CD4-positive, alpha-beta T cell (primary cell): ENCODE data around the gene NPTN. TPM values are rescaled to one million over a fixed set of nuclear protein-coding genes. Genes with fewer than 3 reads are reported as not detected.

Experiments used
- ATAC-seq: fragments of 200-7000 bp; cut with Tn5 transposase; one replicate; pipeline ENCODE4 v1.10.0; 2022; ENCODE audit warnings: mild to moderate bottlenecking; ENCODE audit not compliant: poor library complexity
- CTCF ChIA-PET: fragments of 350-600 bp; sonication (Branson Sonifier 250); formaldehyde crosslinking; loops from one replicate; lab custom pipeline; 2021; ENCODE audit warnings: antibody characterized with exemption, inconsistent platforms; lab: Charles Lee
- POLR2A ChIA-PET: fragments of 350-600 bp; sonication (Branson Sonifier 250); formaldehyde crosslinking; loops from one replicate; lab custom pipeline; 2021; ENCODE audit warnings: antibody characterized with exemption, inconsistent platforms; lab: Charles Lee
- DNase-seq, 14 experiments: peaks; one replicate each; pipeline ENCODE4 v3.0.0-alpha.2; 2013 to 2020; ENCODE audit warnings: mixed read lengths in 2 of 14
- H3K27ac ChIP-seq, 2 donors: one replicate each; pipeline versions ENCODE4 v1.5.1 to v1.7.0; 2013; ENCODE audit warnings: low read length in 2 of 2, low read depth in 1 of 2, mild to moderate bottlenecking in 1 of 2
- H3K27me3 ChIP-seq, 2 experiments: 1 replicate in 1 of 2; 2 replicates in 1 of 2; pipeline versions ENCODE4 v1.6.1 to v1.7.0; 2013; ENCODE audit warnings: low read length in 2 of 2, control low read depth in 1 of 2, mild to moderate bottlenecking in 1 of 2, moderate library complexity in 1 of 2; ENCODE audit not compliant: insufficient read depth in 2 of 2, control insufficient read depth in 1 of 2
- H3K36me3 ChIP-seq: one replicate; pipeline ENCODE4 v1.6.1; 2013; ENCODE audit warnings: low read length, control low read depth; ENCODE audit not compliant: insufficient read depth
- H3K4me1 ChIP-seq: one replicate; pipeline ENCODE4 v1.6.1; 2013; ENCODE audit warnings: low read length, control low read depth; ENCODE audit not compliant: insufficient read depth
- H3K4me3 ChIP-seq: one replicate; pipeline ENCODE4 v1.5.1; 2013; ENCODE audit warnings: mild to moderate bottlenecking, low read length, moderate library complexity
- H3K9me3 ChIP-seq, 2 experiments: 1 replicate in 1 of 2; 2 replicates in 1 of 2; pipeline versions ENCODE4 v1.6.1 to v1.7.0; 2013; ENCODE audit warnings: low read length in 2 of 2, mild to moderate bottlenecking in 2 of 2, control low read depth in 1 of 2, moderate library complexity in 1 of 2; ENCODE audit not compliant: control insufficient read depth in 1 of 2, insufficient read depth in 1 of 2
- H3K27ac Mint-ChIP-seq: one replicate; pipeline ENCODE4 v1.8.0; 2020; ENCODE audit warnings: mixed read lengths
- H3K27me3 Mint-ChIP-seq: one replicate; pipeline ENCODE4 v1.8.0; 2021; ENCODE audit warnings: mixed read lengths
- H3K36me3 Mint-ChIP-seq: one replicate; pipeline ENCODE4 v1.8.0; 2021; ENCODE audit warnings: low read depth, mixed read lengths
- H3K4me1 Mint-ChIP-seq: one replicate; pipeline ENCODE4 v1.8.0; 2021; ENCODE audit warnings: low read depth, mixed read lengths
- H3K4me3 Mint-ChIP-seq: one replicate; pipeline ENCODE4 v1.8.0; 2020; ENCODE audit warnings: mild to moderate bottlenecking, mixed read lengths
- H3K9me3 Mint-ChIP-seq: one replicate; pipeline ENCODE4 v1.8.0; 2020; ENCODE audit warnings: mixed read lengths
- CTCF ChIP-seq: fragments of 200-600 bp; IDR thresholded peaks from one replicate; pipeline ENCODE4 v1.8.0; 2022; ENCODE audit warnings: antibody characterized with exemption, mild to moderate bottlenecking
- intact Hi-C, 2 experiments: fragments of 100-400 bp; cut with DNase I in 1 of 2; cut with micrococcal nuclease in 1 of 2; formaldehyde crosslinking; loops; one replicate each; pipeline versions ENCODE4 v1.15.1 to v1.9.0; 2023 to 2025; cut with DNase I, micrococcal nuclease
- total RNA-seq, 174 experiments: library from RNA in 2 of 174; stranded (reverse) in 2 of 174; gene quantifications; one replicate each; pipeline ENCODE4 v1.2.3 and lab custom pipeline; 2021 to 2026

The NPTN gene
- total RNA-seq, 2 experiments from 2014 or later, result 9.3 to 13.5 TPM

GRCh38 chr15:73518876-73519733 is 114.1 kb downstream of the NPTN start:
- DNase-seq (peak in 1 of 14 experiments; percentile 45), ATAC-seq (no peak)
- H3K4me1 Mint-ChIP-seq, result no peaks in the 10 kb centered on the region
- peaks cover 15% of the 10 kb centered on the region for H3K27me3 Mint-ChIP-seq
- H3K4me3 ChIP-seq, result no peak overlapping the region
- H3K9me3 ChIP-seq, result no peaks in the 10 kb centered on the region
- no peaks in the 10 kb centered on the region for H3K36me3 ChIP-seq
- H3K4me1 ChIP-seq, result no peaks in the 10 kb centered on the region
- intact Hi-C loops, result no loop called here
- H3K27ac ChIP-seq, result no peak overlapping the region
- no peak overlapping the region for H3K27ac Mint-ChIP-seq
- POLR2A ChIA-PET, result no interaction called here
- no peaks in the 10 kb centered on the region for H3K27me3 ChIP-seq
- H3K4me3 Mint-ChIP-seq, result no peak overlapping the region
- CTCF ChIA-PET, result no interaction called here
- peaks cover 3% of the 10 kb centered on the region for H3K9me3 Mint-ChIP-seq
- no peak for TF ChIP-seq CTCF
- no peaks in the 10 kb centered on the region for H3K36me3 Mint-ChIP-seq

GRCh38 chr15:73518180-73518862 is 114.9 kb downstream of the NPTN start:
- H3K4me3 Mint-ChIP-seq, result no peak overlapping the region
- H3K27me3 Mint-ChIP-seq, result peaks cover 15% of the 10 kb centered on the region
- H3K9me3 Mint-ChIP-seq, result peaks cover 3% of the 10 kb centered on the region
- no peak overlapping the region for H3K27ac Mint-ChIP-seq
- ChIA-PET POLR2A (no interaction called here), CTCF (no interaction called here)
- no peaks in the 10 kb centered on the region for H3K27me3 ChIP-seq
- no peaks in the 10 kb centered on the region for H3K4me1 ChIP-seq
- H3K27ac ChIP-seq, result no peak overlapping the region
- DNase-seq, result no peak
- no peaks in the 10 kb centered on the region for H3K36me3 ChIP-seq
- H3K9me3 ChIP-seq, result no peaks in the 10 kb centered on the region
- intact Hi-C loops, result no loop called here
- no peak overlapping the region for H3K4me3 ChIP-seq
- no peaks in the 10 kb centered on the region for H3K4me1 Mint-ChIP-seq
- TF ChIP-seq CTCF, result no peak
- ATAC-seq, result no peak
- H3K36me3 Mint-ChIP-seq, result no peaks in the 10 kb centered on the region

GRCh38 chr15:73517566-73517965 is 115.6 kb downstream of the NPTN start:
- TF ChIP-seq CTCF, result no peak
- POLR2A ChIA-PET, result no interaction called here
- H3K4me3 Mint-ChIP-seq, result no peak overlapping the region
- H3K27me3 Mint-ChIP-seq, result peaks cover 15% of the 10 kb centered on the region
- Histone ChIP-seq H3K4me3 (no peak overlapping the region), H3K27ac (no peak overlapping the region), H3K4me1 (no peaks in the 10 kb centered on the region), H3K27me3 (no peaks in the 10 kb centered on the region), H3K36me3 (no peaks in the 10 kb centered on the region), H3K9me3 (no peaks in the 10 kb centered on the region)
- no peak for DNase-seq
- peaks cover 3% of the 10 kb centered on the region for H3K9me3 Mint-ChIP-seq
- ATAC-seq, result no peak
- no peaks in the 10 kb centered on the region for H3K4me1 Mint-ChIP-seq
- CTCF ChIA-PET, result no interaction called here
- no peaks in the 10 kb centered on the region for H3K36me3 Mint-ChIP-seq
- intact Hi-C loops, result no loop called here
- H3K27ac Mint-ChIP-seq, result no peak overlapping the region
